ENCODE data around the gene NCKAP5.

The NCKAP5 gene

DNA sequence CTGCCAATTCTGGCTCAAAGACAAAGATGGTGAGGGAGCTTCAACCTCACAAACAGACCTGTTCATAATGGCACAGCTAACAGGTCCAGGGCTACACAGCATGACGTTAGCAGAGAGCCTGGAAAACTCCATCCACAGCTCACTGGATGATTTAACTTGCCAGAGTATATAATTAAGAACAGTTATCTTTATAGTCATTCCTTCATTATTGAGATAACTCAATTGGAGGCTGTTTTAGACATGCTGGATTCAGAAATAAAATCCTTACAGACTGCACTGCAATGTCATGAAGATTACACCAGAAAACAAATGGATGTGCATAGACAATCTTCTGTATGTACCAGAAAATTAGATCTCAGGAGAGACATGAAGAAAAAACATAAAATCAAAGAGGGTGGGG, 843.1 kb downstream of the NCKAP5 start:
- ChIA-PET CTCF (no interaction called here), POLR2A (no interaction called here)
- TF ChIP-seq CTCF (IDR thresholded peaks at IDR 0.05; ENCODE audit: insufficient read depth, low read length, missing control alignments) = no peak
- no peak overlapping the region for H3K4me3 ChIP-seq (ENCODE audit: low read depth, low read length)
- no peak for DNase-seq (ENCODE audit: low read depth, low spot score)

DNA sequence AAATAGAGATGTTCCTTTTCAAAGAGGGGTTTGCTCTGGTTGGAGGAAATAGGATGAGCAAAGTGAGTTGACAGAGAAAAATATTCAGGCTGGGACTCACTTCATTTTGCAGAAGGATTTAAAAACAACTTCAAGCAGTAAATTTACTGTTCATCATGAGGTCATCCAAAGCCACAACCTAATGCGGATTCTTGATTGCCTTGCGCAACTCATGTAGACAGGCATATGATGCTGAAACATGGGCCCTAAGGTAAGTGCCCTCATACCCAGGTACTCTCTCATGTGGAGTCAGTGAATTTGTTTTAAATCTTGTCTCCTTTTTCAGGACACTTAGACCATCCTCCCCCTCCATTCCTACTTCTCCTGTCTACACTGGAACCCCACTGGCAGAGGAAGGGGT, 846.3 kb downstream of the NCKAP5 start:
- no peak for TF ChIP-seq CTCF (IDR thresholded peaks at IDR 0.05; ENCODE audit: insufficient read depth, low read length, missing control alignments)
- POLR2A ChIA-PET = no interaction called here
- no peak for DNase-seq (ENCODE audit: low read depth, low spot score)
- CTCF ChIA-PET = no interaction called here
- no peak overlapping the region for H3K4me3 ChIP-seq (ENCODE audit: low read depth, low read length)

DNA sequence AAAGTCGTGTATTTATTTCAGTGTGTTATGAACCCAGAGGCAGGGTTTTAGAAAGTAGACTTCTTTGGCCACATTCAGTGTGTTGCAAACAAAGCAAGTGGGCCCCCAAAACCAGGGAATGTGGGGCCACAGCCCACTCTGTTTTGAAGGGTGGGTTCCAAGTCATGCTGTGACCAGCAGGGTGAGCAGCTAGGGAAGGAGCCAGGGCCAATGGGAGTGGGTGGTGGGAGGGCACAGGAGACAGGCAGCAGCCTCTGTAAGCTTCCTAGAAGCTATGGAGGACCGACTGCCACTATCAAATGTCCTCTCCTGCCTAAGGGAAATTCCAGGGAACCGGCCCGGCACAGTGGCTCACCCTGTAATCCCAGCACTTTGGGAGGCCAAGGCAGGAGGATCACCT, 847.9 kb downstream of the NCKAP5 start:
- no peak for DNase-seq (ENCODE audit: low read depth, low spot score)
- CTCF ChIA-PET = no interaction called here
- TF ChIP-seq CTCF (IDR thresholded peaks at IDR 0.05; ENCODE audit: insufficient read depth, low read length, missing control alignments) = no peak

DNA sequence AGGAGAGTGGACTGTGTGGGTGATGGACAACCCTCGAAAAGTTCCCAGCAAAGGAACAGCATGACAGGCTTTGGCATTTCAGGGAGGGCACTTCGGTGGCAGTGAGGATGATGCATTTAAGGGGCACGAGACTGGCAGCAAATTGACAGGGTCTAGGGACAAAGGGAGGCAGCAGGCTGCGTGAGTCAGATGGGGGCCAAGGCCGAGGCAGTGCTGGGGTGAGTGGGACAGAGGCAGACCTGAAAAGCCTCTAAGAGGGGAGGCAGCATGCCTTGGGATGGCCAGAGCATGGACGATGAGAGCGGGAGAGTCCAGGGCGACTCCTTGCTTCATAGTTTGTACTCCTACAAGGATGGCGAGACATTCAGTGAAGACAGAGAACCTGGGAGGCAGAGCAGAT, 848.8 kb downstream of the NCKAP5 start:
- CTCF ChIA-PET = no interaction called here
- H3K4me3 ChIP-seq (ENCODE audit: low read depth, low read length) = no peak overlapping the region
- POLR2A ChIA-PET = no interaction called here

More for the DNA sequence above, 847.9 kb downstream of the NCKAP5 start:
- H3K4me3 ChIP-seq (ENCODE audit: low read depth, low read length) = no peak overlapping the region
- POLR2A ChIA-PET = no interaction called here

DNA sequence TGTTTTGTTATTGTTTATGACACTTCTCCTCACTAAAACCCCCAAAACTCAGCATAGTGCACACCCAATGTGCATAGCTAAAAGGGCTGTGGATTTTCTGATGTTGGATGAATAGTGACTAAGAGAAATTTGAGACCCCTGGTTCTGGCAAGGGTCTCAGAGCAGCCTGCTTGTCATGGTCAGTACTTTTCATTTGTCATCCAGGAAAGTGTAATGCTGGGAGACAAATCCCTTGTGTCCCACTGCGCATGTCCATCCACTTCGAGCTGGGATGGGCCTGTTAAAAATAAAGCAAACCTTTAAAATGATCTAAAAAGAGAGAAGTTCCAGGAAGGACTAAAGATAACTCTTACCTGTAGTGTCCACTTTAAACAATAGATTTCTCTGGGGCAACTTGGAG, 851.3 kb downstream of the NCKAP5 start:
- H3K4me3 ChIP-seq (ENCODE audit: low read depth, low read length) = no peak overlapping the region
- no peak for TF ChIP-seq CTCF (IDR thresholded peaks at IDR 0.05; ENCODE audit: insufficient read depth, low read length, missing control alignments)
- no peak for DNase-seq (ENCODE audit: low read depth, low spot score)
- CTCF ChIA-PET = no interaction called here
- POLR2A ChIA-PET = no interaction called here

More for the DNA sequence above, 848.8 kb downstream of the NCKAP5 start:
- no peak for DNase-seq (ENCODE audit: low read depth, low spot score)
- no peak for TF ChIP-seq CTCF (IDR thresholded peaks at IDR 0.05; ENCODE audit: insufficient read depth, low read length, missing control alignments)

- no peak for DNase-seq (ENCODE audit: low read depth, low spot score)
- no peak overlapping the region for H3K4me3 ChIP-seq (ENCODE audit: low read depth, low read length)
- ChIA-PET CTCF (no interaction called here), POLR2A (no interaction called here)
- no peak for TF ChIP-seq CTCF (IDR thresholded peaks at IDR 0.05; ENCODE audit: insufficient read depth, low read length, missing control alignments)
Observed at GRCh38 chr2:132715386-132716351, 852.6 kb downstream of the NCKAP5 start.

Data from AG04449 (cell line).